Measurements from ENCODE around the gene RIPOR3. TPM values are rescaled to one million over a fixed set of nuclear protein-coding genes. Genes with fewer than 3 reads are reported as not detected.
"Not testable (repeated sequence)": the region's sequence is repeated elsewhere in the genome, so short reads cannot be mapped to it uniquely, and the experiment has no call there.

The RIPOR3 gene
- polyA plus RNA-seq, 1 of the 3 experiments (the other 2 are of a cell fraction), result 1.2 TPM

GRCh38 chr20:50699688-50700087 lies 8.3 kb upstream of the RIPOR3 start (continued):
- TF ChIP-seq JUND (IDR thresholded peaks at IDR 0.05), result no peak
- TF ChIP-seq ELF1 (IDR thresholded peaks at IDR 0.05), result no peak
- TF ChIP-seq USF1 (IDR thresholded peaks at IDR 0.05; ENCODE audit: borderline replicate concordance, low read depth), result no peak
- TF ChIP-seq, protein P1, sequence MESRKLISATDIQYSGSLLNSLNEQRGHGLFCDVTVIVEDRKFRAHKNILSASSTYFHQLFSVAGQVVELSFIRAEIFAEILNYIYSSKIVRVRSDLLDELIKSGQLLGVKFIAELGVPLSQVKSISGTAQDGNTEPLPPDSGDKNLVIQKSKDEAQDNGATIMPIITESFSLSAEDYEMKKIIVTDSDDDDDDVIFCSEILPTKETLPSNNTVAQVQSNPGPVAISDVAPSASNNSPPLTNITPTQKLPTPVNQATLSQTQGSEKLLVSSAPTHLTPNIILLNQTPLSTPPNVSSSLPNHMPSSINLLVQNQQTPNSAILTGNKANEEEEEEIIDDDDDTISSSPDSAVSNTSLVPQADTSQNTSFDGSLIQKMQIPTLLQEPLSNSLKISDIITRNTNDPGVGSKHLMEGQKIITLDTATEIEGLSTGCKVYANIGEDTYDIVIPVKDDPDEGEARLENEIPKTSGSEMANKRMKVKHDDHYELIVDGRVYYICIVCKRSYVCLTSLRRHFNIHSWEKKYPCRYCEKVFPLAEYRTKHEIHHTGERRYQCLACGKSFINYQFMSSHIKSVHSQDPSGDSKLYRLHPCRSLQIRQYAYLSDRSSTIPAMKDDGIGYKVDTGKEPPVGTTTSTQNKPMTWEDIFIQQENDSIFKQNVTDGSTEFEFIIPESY (IDR thresholded peaks at IDR 0.05; ENCODE audit: borderline replicate concordance, low read depth), result no peak

- H3K9me2 ChIP-seq; H3K4me3 ChIP-seq (ENCODE audit: low read depth in 2 of 2, low read length in 1 of 2); H3K27me3 ChIP-seq (ENCODE audit: insufficient read depth); H3K4me1 ChIP-seq (ENCODE audit: control insufficient read depth in 1 of 2, insufficient read depth in 2 of 2, low read depth in 1 of 2, low read length in 1 of 2); H3K9ac ChIP-seq; DNase-seq; H4K20me1 ChIP-seq (ENCODE audit: insufficient read depth); H2AFZ ChIP-seq (ENCODE audit: low read depth); H3K27ac ChIP-seq (ENCODE audit: low read depth in 2 of 2, low read length in 1 of 2); H3K9me3 ChIP-seq; POLR2A ChIA-PET; H3K36me3 ChIP-seq (replicated peaks in 1 of 2; ENCODE audit: control insufficient read depth in 1 of 2, insufficient read depth in 2 of 2, low read length in 1 of 2); H3K79me2 ChIP-seq (ENCODE audit: insufficient read depth); H3F3A ChIP-seq (replicated peaks; ENCODE audit: insufficient read depth); H3K4me2 ChIP-seq: not testable (repeated sequence)
- 93% methylated on average over 7 of the region's 7 CpGs for WGBS (ENCODE audit: low lambda C conversion rate)
- CTCF ChIA-PET, result interaction anchor here (1.1 kb wide), 1 partner anchor 110 kb away, joined by 3 read pairs; no protein-coding TSS in a partner anchor
Measured at GRCh38 chr20:50698255-50698654, 6.9 kb upstream of the RIPOR3 start.

DNA sequence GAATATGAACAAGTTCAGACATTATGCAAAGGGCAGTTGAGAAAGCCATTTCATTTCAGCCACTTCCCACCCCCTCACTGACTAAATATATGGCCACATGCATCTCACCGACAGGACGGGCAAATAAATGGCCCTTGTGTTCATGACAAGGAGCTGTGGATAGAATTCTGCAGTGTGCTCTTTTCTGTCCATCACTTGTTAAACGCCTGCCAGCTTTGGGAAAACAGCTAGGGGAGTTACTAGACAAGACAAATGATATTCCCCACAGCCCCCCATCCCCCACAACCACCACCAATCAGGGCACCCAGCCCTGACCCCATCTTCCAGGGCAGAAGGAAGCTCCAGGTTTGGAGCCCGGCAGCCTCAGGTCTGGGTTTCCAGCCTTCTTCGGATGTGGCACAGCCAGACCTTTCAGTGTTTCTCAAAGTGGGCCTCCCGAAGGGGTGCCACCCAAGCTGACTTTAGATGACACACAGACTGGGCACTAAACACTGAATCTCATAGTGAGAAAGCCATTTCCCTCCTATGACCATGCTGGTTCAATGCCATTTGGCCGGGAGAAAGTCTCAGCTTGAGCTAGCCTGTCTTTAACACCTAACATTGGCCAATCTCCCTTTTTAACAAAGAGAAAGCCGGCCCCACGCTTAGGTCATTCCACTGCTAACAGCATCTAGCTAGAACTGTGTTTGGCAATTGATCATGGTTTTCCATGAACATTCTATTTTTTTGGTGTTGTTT lies 4.0 kb upstream of the RIPOR3 start:
- Histone ChIP-seq H3K9me3 (no peaks in the 10 kb centered on the region), H3K4me3 (ENCODE audit: low read depth in 2 of 2, low read length in 1 of 2) (no peak overlapping the region), H3K4me1 (ENCODE audit: control insufficient read depth in 1 of 2, insufficient read depth in 2 of 2, low read depth in 1 of 2, low read length in 1 of 2) (peaks cover 15 to 21% of the 10 kb centered on the region in 2 experiments), H3K27me3 (ENCODE audit: insufficient read depth) (no peaks in the 10 kb centered on the region), H3K79me2 (ENCODE audit: insufficient read depth) (no peaks in the 10 kb centered on the region), H4K20me1 (ENCODE audit: insufficient read depth) (no peaks in the 10 kb centered on the region), H3K4me2 (no peak overlapping the region), H3F3A (replicated peaks; ENCODE audit: insufficient read depth) (no peaks in the 10 kb centered on the region), H3K36me3 (replicated peaks in 1 of 2; ENCODE audit: control insufficient read depth in 1 of 2, insufficient read depth in 2 of 2, low read length in 1 of 2) (no peaks in the 10 kb centered on the region), H3K9ac (no peak overlapping the region), H3K27ac (ENCODE audit: low read depth in 2 of 2, low read length in 1 of 2) (no peak overlapping the region), H2AFZ (ENCODE audit: low read depth) (no peak overlapping the region), H3K9me2 (no peaks in the 10 kb centered on the region)
- TF ChIP-seq, protein P1 (IDR thresholded peaks at IDR 0.05; ENCODE audit: borderline replicate concordance, low read depth), result no peak
- TF ChIP-seq TEAD4 (IDR thresholded peaks at IDR 0.05; ENCODE audit: borderline replicate concordance, insufficient read depth) (no peak), RXRA (IDR thresholded peaks at IDR 0.05; ENCODE audit: borderline replicate concordance, low read depth) (no peak), CHD2 (IDR thresholded peaks at IDR 0.05; ENCODE audit: low read length, partially characterized antibody) (no peak), POLR2AphosphoS5 (IDR thresholded peaks at IDR 0.05; ENCODE audit: low read depth, low read length) (no peak), JUND (IDR thresholded peaks at IDR 0.05) (no peak), TCF12 (IDR thresholded peaks at IDR 0.05) (no peak), NFIC (IDR thresholded peaks at IDR 0.05; ENCODE audit: borderline replicate concordance) (no peak)
- POLR2A ChIA-PET, result no interaction called here
- CTCF ChIA-PET, result interaction anchor here (0.7 to 1.4 kb wide), 4 partner anchors 19 to 116 kb away, joined by 3 to 7 read pairs (median 4); partner anchors contain the start of gene BCAS4
- WGBS (ENCODE audit: low lambda C conversion rate), result 86% methylated on average over 8 of the region's 9 CpGs
- no peak for DNase-seq

All from SK-N-SH (cell line).